Measurements from ENCODE around the gene MNT.

DNA sequence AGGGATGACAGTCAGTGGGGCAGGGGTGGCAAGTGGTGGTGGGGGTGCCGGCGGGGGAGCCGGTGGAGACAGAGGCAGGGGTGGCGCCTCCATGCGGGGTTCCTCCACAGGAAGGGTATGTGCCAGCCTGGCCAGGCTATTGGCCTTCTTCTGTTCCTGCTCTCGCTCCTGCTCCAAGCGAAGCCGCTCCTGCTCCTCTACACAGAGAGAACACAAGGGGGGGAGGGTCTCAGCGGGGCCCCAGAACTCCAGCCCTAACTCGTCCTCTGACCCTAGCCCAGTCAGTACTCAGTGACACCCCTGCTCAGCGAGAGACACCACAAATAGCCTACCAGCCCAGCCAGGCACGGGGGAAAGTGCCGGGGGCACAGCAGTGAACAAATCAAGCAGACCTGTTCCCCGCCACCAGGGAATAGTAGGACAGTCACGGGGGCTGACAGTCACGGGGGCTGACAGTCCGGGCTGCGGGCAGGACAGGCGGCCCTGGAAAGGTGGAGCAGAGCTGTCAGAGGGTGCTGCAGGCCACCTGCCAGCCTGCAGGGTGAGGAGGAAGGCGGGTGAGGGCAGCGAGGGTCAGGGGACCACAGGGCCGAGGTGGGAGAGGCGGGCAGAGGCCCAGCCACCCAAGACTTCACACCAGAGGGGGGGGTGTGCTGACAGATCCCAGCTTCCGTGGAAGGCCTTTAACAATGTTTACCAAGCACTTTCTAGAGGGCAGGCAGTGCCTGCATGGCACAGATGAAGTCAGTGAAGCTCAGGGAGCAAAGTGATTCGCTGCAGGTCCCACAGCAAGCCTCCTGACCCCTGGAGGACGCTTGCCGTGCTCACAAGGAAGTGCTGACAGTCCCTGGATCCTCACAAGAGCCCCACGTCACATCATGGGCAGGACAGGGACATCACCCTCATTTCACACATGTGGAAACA lies 5.3 kb downstream of the MNT start:
- TF ChIP-seq ZNF274 (IDR thresholded peaks at IDR 0.05; ENCODE audit: low read depth, low read length) = no peak
- no peak for TF ChIP-seq YY1 (IDR thresholded peaks at IDR 0.05; ENCODE audit: insufficient read depth, insufficient read length)
- no peak for TF ChIP-seq SUZ12 (IDR thresholded peaks at IDR 0.05; ENCODE audit: extremely low read depth, insufficient read depth, insufficient read length)

All from NT2/D1 (cell line).